Measurements from ENCODE around the gene HOXB13. TPM values are rescaled to one million over a fixed set of nuclear protein-coding genes. Genes with fewer than 3 reads are reported as not detected.
A peak's percentile ranks its signal among the peaks of the same experiment; 100 is the strongest.
"Not testable (repeated sequence)": the region's sequence is repeated elsewhere in the genome, so short reads cannot be mapped to it uniquely, and the experiment has no call there.

HOXB13 gene
- total RNA-seq, 1 donor from 2014 or later: 0.20 TPM

- TF ChIP-seq, protein P1, sequence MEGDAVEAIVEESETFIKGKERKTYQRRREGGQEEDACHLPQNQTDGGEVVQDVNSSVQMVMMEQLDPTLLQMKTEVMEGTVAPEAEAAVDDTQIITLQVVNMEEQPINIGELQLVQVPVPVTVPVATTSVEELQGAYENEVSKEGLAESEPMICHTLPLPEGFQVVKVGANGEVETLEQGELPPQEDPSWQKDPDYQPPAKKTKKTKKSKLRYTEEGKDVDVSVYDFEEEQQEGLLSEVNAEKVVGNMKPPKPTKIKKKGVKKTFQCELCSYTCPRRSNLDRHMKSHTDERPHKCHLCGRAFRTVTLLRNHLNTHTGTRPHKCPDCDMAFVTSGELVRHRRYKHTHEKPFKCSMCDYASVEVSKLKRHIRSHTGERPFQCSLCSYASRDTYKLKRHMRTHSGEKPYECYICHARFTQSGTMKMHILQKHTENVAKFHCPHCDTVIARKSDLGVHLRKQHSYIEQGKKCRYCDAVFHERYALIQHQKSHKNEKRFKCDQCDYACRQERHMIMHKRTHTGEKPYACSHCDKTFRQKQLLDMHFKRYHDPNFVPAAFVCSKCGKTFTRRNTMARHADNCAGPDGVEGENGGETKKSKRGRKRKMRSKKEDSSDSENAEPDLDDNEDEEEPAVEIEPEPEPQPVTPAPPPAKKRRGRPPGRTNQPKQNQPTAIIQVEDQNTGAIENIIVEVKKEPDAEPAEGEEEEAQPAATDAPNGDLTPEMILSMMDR (IDR thresholded peaks at IDR 0.05; ENCODE audit: partially characterized antibody, unreplicated experiment): no peak
- no peaks in the 10 kb centered on the region for H3K4me1 Mint-ChIP-seq (ENCODE audit: low read depth, unreplicated experiment)
- no peak overlapping the region for H3K4me3 Mint-ChIP-seq (ENCODE audit: unreplicated experiment)
Measured at GRCh38 chr17:48717367-48718226, 11.0 kb downstream of the HOXB13 start.

GRCh38 chr17:48716549-48716948, 12.0 kb downstream of the HOXB13 start:
- peaks cover 23% of the 10 kb centered on the region for H3K27me3 Mint-ChIP-seq (ENCODE audit: unreplicated experiment)
- not testable (repeated sequence) for H3K36me3 Mint-ChIP-seq (ENCODE audit: unreplicated experiment); DNase-seq; H3K4me1 Mint-ChIP-seq (ENCODE audit: low read depth, unreplicated experiment); H3K9me3 Mint-ChIP-seq (ENCODE audit: unreplicated experiment); H3K4me3 Mint-ChIP-seq (ENCODE audit: unreplicated experiment); H3K27ac Mint-ChIP-seq (ENCODE audit: unreplicated experiment)

More at GRCh38 chr17:48717367-48718226, 11.0 kb downstream of the HOXB13 start:
- Mint-ChIP-seq H3K9me3 (ENCODE audit: unreplicated experiment) (peaks cover 7% of the 10 kb centered on the region), H3K36me3 (ENCODE audit: unreplicated experiment) (no peaks in the 10 kb centered on the region), H3K27ac (ENCODE audit: unreplicated experiment) (no peak overlapping the region), H3K27me3 (ENCODE audit: unreplicated experiment) (peaks cover 27% of the 10 kb centered on the region)
- DNase-seq: no peak

DNA sequence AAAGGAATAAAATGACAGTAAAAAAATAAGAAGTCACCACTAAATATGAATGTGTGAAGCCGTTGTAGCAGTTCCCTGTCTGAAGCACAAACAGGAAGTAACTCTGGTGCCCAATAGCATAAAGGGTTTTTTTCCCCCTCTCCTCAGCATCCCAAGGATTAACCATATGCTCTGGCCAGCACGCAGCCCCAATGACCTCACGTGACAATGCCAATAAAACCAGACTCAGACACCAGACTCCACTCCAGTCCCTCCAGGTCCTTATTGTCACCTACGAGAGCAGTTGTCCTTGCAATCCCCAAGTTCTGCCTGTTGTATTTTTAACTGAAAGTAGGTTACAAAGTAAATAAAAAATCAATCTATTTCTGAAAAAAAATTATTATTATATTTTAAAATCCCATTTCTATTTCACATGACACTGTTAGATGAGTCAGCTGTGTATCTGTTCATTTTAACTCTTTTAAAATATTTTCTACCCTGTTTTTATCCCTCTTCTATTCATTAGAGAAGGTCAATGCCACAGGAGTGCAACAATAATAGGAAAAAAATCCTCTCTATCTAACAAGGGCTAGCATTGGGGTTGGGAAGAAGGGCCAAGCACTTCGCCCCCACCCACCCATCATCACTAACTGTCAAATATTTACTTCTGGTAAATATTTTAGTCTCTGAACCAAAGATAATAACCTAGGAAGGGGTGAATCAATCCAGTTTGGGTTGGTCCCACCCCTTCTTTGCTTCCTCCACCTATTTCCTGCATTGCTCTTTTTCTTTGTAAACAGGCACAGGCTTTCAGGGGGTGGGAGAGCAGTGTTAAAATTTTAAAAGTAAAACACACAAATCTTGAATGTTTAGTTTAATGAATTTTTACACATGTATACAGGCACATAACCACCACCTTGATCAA, 12.8 kb downstream of the HOXB13 start:
- TF ChIP-seq, protein P1 (IDR thresholded peaks at IDR 0.05; ENCODE audit: partially characterized antibody, unreplicated experiment): no peak
- H3K4me3 Mint-ChIP-seq (ENCODE audit: unreplicated experiment): no peak overlapping the region
- no peak for DNase-seq
- H3K36me3 Mint-ChIP-seq (ENCODE audit: unreplicated experiment): no peaks in the 10 kb centered on the region
- H3K4me1 Mint-ChIP-seq (ENCODE audit: low read depth, unreplicated experiment): no peaks in the 10 kb centered on the region
- peaks cover 7% of the 10 kb centered on the region for H3K9me3 Mint-ChIP-seq (ENCODE audit: unreplicated experiment)
- peaks cover 19% of the 10 kb centered on the region for H3K27me3 Mint-ChIP-seq (ENCODE audit: unreplicated experiment)
- H3K27ac Mint-ChIP-seq (ENCODE audit: unreplicated experiment): no peak overlapping the region

DNA sequence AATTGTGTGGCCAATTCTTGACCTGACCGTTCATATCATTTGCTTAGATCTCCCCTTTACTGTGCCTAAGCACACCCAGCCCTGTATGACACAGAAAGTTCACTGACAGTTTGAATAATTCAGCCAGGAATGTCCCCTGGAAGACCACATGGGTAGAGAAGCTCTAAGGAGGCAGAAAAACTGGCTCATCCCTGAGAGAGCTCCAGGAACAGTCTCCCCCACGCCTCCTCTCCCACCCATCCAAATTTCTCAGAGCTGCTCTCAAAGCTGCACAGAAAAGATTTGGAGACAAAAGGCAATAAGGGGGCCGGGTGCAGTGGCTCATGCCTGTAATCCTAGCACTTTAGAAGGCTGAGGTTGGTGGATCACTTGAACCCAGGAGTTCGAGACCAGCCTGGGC, 17.4 kb downstream of the HOXB13 start:
- Mint-ChIP-seq H3K4me1 (ENCODE audit: low read depth, unreplicated experiment) (no peaks in the 10 kb centered on the region), H3K36me3 (ENCODE audit: unreplicated experiment) (no peaks in the 10 kb centered on the region), H3K9me3 (ENCODE audit: unreplicated experiment) (peaks cover 2% of the 10 kb centered on the region), H3K27me3 (ENCODE audit: unreplicated experiment) (peaks cover 2% of the 10 kb centered on the region), H3K27ac (ENCODE audit: unreplicated experiment) (no peak overlapping the region), H3K4me3 (ENCODE audit: unreplicated experiment) (no peak overlapping the region)
- DNase-seq: no peak
- TF ChIP-seq, protein P1 (IDR thresholded peaks at IDR 0.05; ENCODE audit: partially characterized antibody, unreplicated experiment): no peak

DNA sequence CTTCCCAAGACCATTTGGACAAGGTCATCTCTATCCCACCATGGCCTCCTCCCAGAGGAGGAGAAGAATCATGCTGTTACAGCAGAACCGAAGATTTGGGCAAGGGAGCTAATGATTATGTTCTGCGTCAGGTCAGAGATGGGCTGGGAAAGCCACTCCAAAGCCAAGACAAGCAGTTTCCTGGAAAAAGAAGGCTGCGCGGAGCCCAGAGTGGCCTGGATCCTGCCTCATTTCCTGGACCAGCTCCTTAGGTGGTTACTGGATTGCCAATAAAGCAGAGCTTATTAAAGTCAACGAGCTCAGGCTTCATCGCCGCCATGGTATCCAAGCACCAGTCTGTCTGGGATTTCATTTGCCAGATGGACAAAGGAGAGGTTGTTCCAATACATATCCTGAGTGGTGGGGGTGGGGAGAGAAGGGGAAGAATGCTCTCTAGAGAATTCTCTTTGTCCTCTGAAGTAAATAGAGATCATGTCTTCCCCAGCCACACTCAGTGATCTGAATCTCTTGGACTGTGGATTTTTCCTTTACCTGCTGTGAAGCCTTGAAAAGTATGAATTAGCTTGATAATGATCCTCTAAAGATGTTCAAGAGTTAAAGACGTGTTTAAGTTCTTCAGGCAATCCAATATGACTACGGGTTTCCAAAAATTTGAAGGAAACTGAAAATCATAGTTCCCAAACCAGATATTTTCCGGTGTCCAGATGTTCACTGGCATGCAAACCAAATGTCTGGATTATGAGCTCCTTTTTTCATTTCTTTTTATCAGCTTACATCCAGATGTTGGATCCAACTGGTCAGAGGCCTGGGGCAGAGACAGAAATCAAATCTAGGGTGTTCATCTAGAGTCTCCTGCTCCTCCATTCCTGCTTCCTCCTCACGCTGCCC, 23.9 kb downstream of the HOXB13 start:
- Mint-ChIP-seq H3K9me3 (ENCODE audit: unreplicated experiment) (peaks cover 2% of the 10 kb centered on the region), H3K27ac (ENCODE audit: unreplicated experiment) (peak overlapping the region; percentile 76), H3K4me1 (ENCODE audit: low read depth, unreplicated experiment) (peaks cover 10% of the 10 kb centered on the region), H3K27me3 (ENCODE audit: unreplicated experiment) (peaks cover 3% of the 10 kb centered on the region), H3K4me3 (ENCODE audit: unreplicated experiment) (no peak overlapping the region), H3K36me3 (ENCODE audit: unreplicated experiment) (no peaks in the 10 kb centered on the region)
- TF ChIP-seq, protein P1 (IDR thresholded peaks at IDR 0.05; ENCODE audit: partially characterized antibody, unreplicated experiment): no peak
- no peak for DNase-seq
